Measurements from ENCODE around the gene PAOX. TPM values are rescaled to one million over a fixed set of nuclear protein-coding genes. Genes with fewer than 3 reads are reported as not detected.

PAOX gene
- total and polyA plus RNA-seq, 9 of the 15 experiments (the other 6 are each of a cell fraction or from before 2014, with no cell fraction given) = 0.80 to 6.4 (median 2.6) TPM

- TF ChIP-seq GTF3C2 (IDR thresholded peaks at IDR 0.05; ENCODE audit: borderline replicate concordance, extremely low read depth, insufficient read length) = no peak
Observed at GRCh38 chr10:133339708-133340380, 39.2 kb upstream of the PAOX start (continued).

GRCh38 chr10:133341983-133342382, 37.1 kb upstream of the PAOX start:
- ATAC-seq (no peak), FAIRE-seq (no peak), DNase-seq (ENCODE audit: extremely low read depth in 1 of 4, low spot score in 3 of 4) (no peak)
- Histone ChIP-seq H4K20me1 (replicated peaks; ENCODE audit: control insufficient read depth, insufficient read depth, low read length) (no peaks in the 10 kb centered on the region), H3K9me1 (ENCODE audit: control insufficient read depth, insufficient read depth, low read length) (no peaks in the 10 kb centered on the region), H3K4me1 (replicated peaks in 1 of 2; ENCODE audit: control insufficient read depth in 2 of 2, insufficient read depth in 2 of 2, low read length in 2 of 2) (peaks cover 9 to 12% of the 10 kb centered on the region in 2 experiments; a peak in 4 of 5 replicates), H3K9me3 (replicated peaks; ENCODE audit: control insufficient read depth, insufficient read depth, low read depth, low read length) (no peaks in the 10 kb centered on the region), H3K27me3 (ENCODE audit: control insufficient read depth in 2 of 2, insufficient read depth in 2 of 2, low read length in 2 of 2) (no peaks in the 10 kb centered on the region; a peak in 1 of 5 replicates), H3K79me2 (ENCODE audit: control insufficient read depth, insufficient read depth, low read length) (no peaks in the 10 kb centered on the region), H3K36me3 (ENCODE audit: control insufficient read depth, insufficient read depth, low read length) (no peaks in the 10 kb centered on the region), H3K27ac (ENCODE audit: extremely low read depth, low read depth, low read length) (no peak overlapping the region), H3K4me3 (no peak overlapping the region), H3K4me2 (ENCODE audit: insufficient read depth, low read length) (no peak overlapping the region), H3K9ac (ENCODE audit: insufficient read depth in 1 of 2, low read depth in 2 of 2, low read length in 2 of 2) (no peak overlapping the region), H2AFZ (ENCODE audit: low read depth, low read length) (no peak overlapping the region)
- CTCF ChIA-PET (ENCODE audit: low intra/inter-chr PET ratio) = no interaction called here
- intact Hi-C loops (cut with micrococcal nuclease) = no loop called here
- in situ Hi-C loops (cut with MboI) = no loop called here
- 35% methylated on average over 4 of the region's 4 CpGs for whole genome bisulfite sequencing (ENCODE audit: insufficient coverage, low coverage, missing lambda C conversion rate)
- POLR2A ChIA-PET = no interaction called here
- no TSS peak for BruUV-seq (replicated peaks)
- TF ChIP-seq MED1 (CRISPR knock-in tag; IDR thresholded peaks at IDR 0.05; ENCODE audit: borderline replicate concordance) (no peak), E2F6 (IDR thresholded peaks at IDR 0.05; ENCODE audit: borderline replicate concordance in 1 of 2, extremely low read depth in 1 of 2, insufficient read depth in 1 of 2, insufficient read length in 1 of 2, low read depth in 1 of 2, low read length in 1 of 2, poor library complexity in 1 of 2, severe bottlenecking in 1 of 2) (no peak), ZBTB43 (CRISPR knock-in tag; IDR thresholded peaks at IDR 0.05) (no peak), KDM4B (IDR thresholded peaks at IDR 0.05; ENCODE audit: borderline replicate concordance in 2 of 2, low read depth in 1 of 2) (no peak), HDAC3 (IDR thresholded peaks at IDR 0.05; ENCODE audit: borderline replicate concordance, partially characterized antibody) (no peak), TGIF2 (CRISPR knock-in tag; IDR thresholded peaks at IDR 0.05) (no peak), KLF13 (tag; IDR thresholded peaks at IDR 0.05; ENCODE audit: borderline replicate concordance, low read depth) (no peak), TFAP4 (CRISPR knock-in tag; IDR thresholded peaks at IDR 0.05; ENCODE audit: borderline replicate concordance) (no peak), RBM17 (IDR thresholded peaks at IDR 0.05; ENCODE audit: borderline replicate concordance, low read depth, low read length) (no peak), CREB1 (IDR thresholded peaks at IDR 0.05) (no peak), CREB1 (CRISPR knock-in tag; IDR thresholded peaks at IDR 0.05) (no peak), MTA1 (IDR thresholded peaks at IDR 0.05; ENCODE audit: borderline replicate concordance) (no peak)

Data from K562 (cell line).